GM10266 (cell line): Measurements from ENCODE around the gene ITIH5.

Experiments
- DNase-seq: peaks from one replicate; pipeline ENCODE4 v3.0.0; 2012; ENCODE audit errors: extremely low spot score
- TF ChIP-seq, protein P1 (sequence below): IDR thresholded peaks from 2 replicates; pipeline ENCODE4 v1.5.1; 2012; ENCODE audit warnings: mild to moderate bottlenecking, low read depth; ENCODE audit not compliant: control insufficient read depth, insufficient read depth; ENCODE audit errors: missing control alignments

Gene ITIH5

DNA sequence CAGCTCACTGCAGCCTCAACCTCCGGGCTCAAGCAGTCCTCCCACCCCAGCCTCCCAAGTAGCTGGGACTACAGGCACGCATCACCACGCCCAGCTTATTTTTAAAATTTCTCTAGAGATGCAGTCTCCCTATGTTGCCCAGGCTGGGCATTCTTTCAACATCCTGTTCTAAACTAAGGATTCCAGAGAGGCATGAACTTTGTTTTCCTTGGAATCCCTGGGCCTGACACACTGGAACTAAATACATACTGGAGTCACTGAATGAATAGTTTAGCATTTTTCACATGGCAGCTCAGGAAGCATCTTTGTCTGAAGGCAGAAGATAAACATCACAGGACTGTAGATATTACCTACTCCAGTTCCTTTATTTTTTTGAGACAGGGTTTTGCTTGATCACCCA lies 108.7 kb downstream of the ITIH5 start:
- TF ChIP-seq, protein P1, sequence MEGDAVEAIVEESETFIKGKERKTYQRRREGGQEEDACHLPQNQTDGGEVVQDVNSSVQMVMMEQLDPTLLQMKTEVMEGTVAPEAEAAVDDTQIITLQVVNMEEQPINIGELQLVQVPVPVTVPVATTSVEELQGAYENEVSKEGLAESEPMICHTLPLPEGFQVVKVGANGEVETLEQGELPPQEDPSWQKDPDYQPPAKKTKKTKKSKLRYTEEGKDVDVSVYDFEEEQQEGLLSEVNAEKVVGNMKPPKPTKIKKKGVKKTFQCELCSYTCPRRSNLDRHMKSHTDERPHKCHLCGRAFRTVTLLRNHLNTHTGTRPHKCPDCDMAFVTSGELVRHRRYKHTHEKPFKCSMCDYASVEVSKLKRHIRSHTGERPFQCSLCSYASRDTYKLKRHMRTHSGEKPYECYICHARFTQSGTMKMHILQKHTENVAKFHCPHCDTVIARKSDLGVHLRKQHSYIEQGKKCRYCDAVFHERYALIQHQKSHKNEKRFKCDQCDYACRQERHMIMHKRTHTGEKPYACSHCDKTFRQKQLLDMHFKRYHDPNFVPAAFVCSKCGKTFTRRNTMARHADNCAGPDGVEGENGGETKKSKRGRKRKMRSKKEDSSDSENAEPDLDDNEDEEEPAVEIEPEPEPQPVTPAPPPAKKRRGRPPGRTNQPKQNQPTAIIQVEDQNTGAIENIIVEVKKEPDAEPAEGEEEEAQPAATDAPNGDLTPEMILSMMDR: no peak
- no peak for DNase-seq

DNA sequence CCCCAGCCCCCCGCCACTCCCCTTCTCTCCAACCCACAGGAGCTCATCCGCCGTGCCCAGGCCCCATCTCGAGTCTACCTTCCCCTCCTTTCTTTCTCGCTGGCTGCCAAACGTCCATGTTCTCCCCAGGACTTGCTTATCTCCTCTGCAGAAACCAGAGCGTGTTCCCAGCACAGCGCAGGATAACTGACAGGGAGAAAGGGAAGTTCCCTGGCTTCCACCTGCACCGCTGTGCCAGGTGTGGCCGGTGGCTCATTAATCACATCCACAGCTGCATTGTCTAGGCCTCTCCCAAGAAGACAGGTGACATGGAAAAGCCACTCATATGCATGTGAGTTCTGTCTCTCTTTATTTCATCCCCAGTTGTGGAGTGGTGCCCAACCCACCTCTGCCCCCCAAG lies 113.2 kb downstream of the ITIH5 start:
- DNase-seq: no peak
- TF ChIP-seq, protein P1: no peak

DNA sequence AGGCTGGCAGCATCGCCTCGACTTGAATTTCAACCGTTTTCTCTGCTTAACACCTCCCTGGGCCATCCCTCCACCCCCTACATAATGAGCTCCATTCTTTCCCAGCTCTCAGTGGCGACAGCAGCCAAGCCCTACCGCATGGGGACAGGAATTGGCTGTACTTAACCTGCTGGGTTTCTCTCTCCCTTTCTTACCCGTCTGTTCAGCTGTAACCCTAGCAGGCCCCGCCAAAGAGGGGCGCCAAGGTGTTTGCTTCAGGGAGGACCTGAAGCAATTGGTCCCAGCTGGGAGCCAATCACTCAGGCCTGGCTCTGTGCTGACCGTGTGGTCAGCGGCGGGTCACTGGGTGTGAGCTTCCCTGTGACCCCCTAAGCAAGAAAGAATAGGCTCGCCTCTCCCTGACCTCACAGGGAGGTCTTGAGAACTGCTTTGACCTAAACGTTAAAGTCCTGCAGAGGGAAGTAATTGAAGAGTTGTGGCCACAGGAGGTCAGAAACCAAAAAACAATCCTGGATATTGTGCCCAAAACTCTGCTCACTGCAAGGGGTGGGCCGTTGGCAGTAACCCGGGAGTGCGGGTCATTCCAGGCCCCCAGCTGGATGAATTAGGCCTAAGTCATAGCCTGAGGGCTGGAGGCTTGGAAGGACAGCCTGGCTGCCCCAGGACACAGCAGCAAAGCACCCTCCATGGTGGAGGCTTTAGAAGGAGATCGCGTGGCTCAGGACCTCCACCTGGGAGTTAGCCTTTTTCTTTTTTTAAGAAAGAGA lies 114.6 kb downstream of the ITIH5 start:
- TF ChIP-seq, protein P1: no peak
- DNase-seq: no peak

DNA sequence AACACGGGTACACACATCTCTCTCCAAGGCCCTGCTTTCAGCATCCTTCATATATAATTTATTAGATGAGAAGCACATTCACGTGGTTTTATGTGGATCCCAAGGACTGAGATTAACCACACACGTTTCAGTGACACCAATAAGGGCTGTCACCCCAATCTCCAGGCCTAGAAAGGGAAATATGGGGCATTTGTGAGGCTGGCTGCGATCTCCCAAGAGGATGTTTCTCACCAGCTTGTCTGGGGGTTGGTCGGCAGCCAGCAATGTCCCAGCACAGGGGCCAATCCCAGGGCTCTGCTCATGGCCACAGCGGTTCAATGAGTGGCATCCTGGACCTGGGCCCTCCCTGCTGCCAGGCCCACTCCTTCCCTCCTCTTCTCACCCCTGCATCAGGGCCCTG lies 115.5 kb downstream of the ITIH5 start:
- TF ChIP-seq, protein P1: no peak
- no peak for DNase-seq

DNA sequence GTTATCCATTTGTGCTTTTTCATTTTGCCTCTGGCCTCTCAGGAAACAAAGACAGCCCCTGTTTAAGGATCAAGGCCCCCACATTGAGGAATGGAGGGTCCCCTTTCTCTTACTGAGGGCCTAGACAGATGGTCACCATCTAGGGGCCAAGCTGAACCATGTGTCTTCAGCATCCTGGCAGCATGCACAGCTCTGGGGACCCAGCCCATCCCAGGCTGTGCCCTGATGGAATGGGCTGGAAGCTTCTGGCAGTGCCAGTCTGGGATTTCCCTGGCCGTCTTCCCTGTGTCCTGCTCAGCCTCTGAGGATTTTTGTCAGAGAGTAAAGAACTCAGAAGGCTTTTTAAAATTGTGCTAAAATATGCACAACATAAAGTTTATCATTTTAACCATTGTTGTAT lies 116.8 kb downstream of the ITIH5 start:
- TF ChIP-seq, protein P1: no peak
- no peak for DNase-seq

DNA sequence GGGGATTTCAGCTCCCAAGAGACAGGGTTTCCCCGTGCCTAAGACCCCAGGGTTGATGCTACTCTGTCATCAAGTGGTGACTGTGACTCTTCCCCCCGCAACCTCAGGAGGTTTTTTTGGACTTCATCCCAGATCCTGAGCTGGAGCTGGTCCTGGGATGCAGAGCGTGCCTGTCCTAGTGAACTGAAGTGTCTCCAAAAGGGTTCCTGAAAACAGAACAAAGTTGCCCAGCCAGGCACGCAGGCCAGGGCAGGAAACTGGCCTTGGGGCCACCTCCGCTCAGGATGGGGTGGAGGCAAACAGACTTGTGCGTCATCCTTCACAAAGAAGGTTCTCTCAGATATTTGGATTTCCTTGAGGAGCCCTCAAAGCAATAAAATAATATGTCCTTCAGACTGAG lies 118.9 kb downstream of the ITIH5 start:
- TF ChIP-seq, protein P1: no peak
- no peak for DNase-seq

DNA sequence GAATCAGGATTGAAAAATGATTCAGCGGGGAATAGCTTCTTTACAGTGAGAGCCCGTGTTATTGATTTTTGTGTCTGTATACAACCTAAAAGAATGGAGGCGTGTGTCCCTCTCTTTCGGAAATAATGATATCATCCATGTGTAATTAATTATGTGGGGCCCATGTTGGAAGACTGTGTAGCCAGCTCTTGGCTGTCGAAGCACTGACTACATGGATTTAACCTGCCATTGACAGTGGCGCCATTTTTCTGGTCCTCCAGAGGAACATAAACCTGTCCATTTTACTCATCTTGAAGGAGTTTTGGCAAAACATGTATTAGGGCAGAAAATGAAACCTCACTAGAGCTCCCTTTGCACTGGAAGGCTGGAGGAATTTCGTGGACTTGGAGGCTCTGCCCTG lies 119.6 kb downstream of the ITIH5 start:
- no peak for DNase-seq
- TF ChIP-seq, protein P1: no peak
